GM19463 (cell line): ENCODE results near the gene STARD10.
A peak's percentile ranks its signal among the peaks of the same experiment; 100 is the strongest.
"Not testable (repeated sequence)": the region's sequence is repeated elsewhere in the genome, so short reads cannot be mapped to it uniquely, and the experiment has no call there.

ENCODE experiments used
- ATAC-seq: cut with Tn5 transposase; IDR thresholded peaks from one replicate; pipeline ENCODE4 v1.9.1; 2021; ENCODE audit warnings: mild to moderate bottlenecking, moderate library complexity; ENCODE audit not compliant: unreplicated experiment

STARD10 gene

GRCh38 chr11:72793425-72794367 lies at the start of gene STARD10:
Gene STARD10 (minus strand): TSS chr11:72794047. CDS start chr11:72781181, 12,866 bp downstream.
- peak; percentile 94 for ATAC-seq

GRCh38 chr11:72842653-72843330 lies 48.9 kb upstream of the STARD10 start:
- ATAC-seq: no peak

GRCh38 chr11:72842126-72842525 lies 48.3 kb upstream of the STARD10 start:
- ATAC-seq: no peak

GRCh38 chr11:72841397-72841796 lies 47.5 kb upstream of the STARD10 start:
- ATAC-seq: no peak

GRCh38 chr11:72840780-72841179 lies 46.9 kb upstream of the STARD10 start:
- ATAC-seq: no peak

GRCh38 chr11:72838691-72839305 lies 45.0 kb upstream of the STARD10 start:
- ATAC-seq: no peak

GRCh38 chr11:72836111-72836510 lies 42.3 kb upstream of the STARD10 start:
- no peak for ATAC-seq

GRCh38 chr11:72834905-72835304 lies 41.1 kb upstream of the STARD10 start:
- ATAC-seq: no peak

- no peak for ATAC-seq
Measured at GRCh38 chr11:72833811-72834493, 40.1 kb upstream of the STARD10 start.

- no peak for ATAC-seq
Measured at GRCh38 chr11:72833083-72833733, 39.4 kb upstream of the STARD10 start.

GRCh38 chr11:72832301-72833082 lies 38.6 kb upstream of the STARD10 start:
- ATAC-seq: no peak

GRCh38 chr11:72831521-72832300 lies 37.9 kb upstream of the STARD10 start:
- ATAC-seq: peak; percentile 51

GRCh38 chr11:72829884-72830533 lies 36.2 kb upstream of the STARD10 start:
- ATAC-seq: no peak

GRCh38 chr11:72829178-72829577 lies 35.3 kb upstream of the STARD10 start:
- no peak for ATAC-seq

- ATAC-seq: no peak
Measured at GRCh38 chr11:72828692-72829101, 34.9 kb upstream of the STARD10 start.

- ATAC-seq: no peak
Measured at GRCh38 chr11:72828081-72828567, 34.3 kb upstream of the STARD10 start.

GRCh38 chr11:72827656-72828055 lies 33.8 kb upstream of the STARD10 start:
- ATAC-seq: not testable (repeated sequence)

- ATAC-seq: no peak
Measured at GRCh38 chr11:72826942-72827480, 33.2 kb upstream of the STARD10 start.
